DOHH2 (cell line): ENCODE measurements around the gene CHCHD6.

Experiments used
- H3F3A ChIP-seq: fragments of 200-600 bp; sonication (generic), shearing (Covaris generic); 2 replicates; pipeline ENCODE4 v1.6.0; 2016; ENCODE audit warnings: antibody characterized with exemption, mild to moderate bottlenecking; ENCODE audit not compliant: control insufficient read depth, insufficient read depth
- H3K27ac ChIP-seq: fragments of 200-600 bp; sonication (generic); 2 replicates; pipeline ENCODE4 v1.5.1; 2014; ENCODE audit warnings: low read depth, mild to moderate bottlenecking, low read length, moderate library complexity
- H3K27me3 ChIP-seq: fragments of 200-600 bp; sonication (generic); 2 replicates; pipeline ENCODE4 v1.6.1; 2014; ENCODE audit warnings: mild to moderate bottlenecking, low read length, mixed read lengths; ENCODE audit not compliant: control insufficient read depth
- H3K36me3 ChIP-seq: fragments of 200-600 bp; sonication (generic); 2 replicates; pipeline ENCODE4 v1.6.1; 2014; ENCODE audit warnings: mild to moderate bottlenecking, low read length, moderate library complexity, mixed read lengths; ENCODE audit not compliant: control insufficient read depth
- H3K4me1 ChIP-seq: fragments of 200-600 bp; sonication (generic); 2 replicates; pipeline ENCODE4 v1.6.1; 2014; ENCODE audit warnings: mild to moderate bottlenecking, low read length, mixed read lengths; ENCODE audit not compliant: control insufficient read depth
- H3K4me2 ChIP-seq: fragments of 200-600 bp; sonication (generic); 2 replicates; pipeline ENCODE4 v1.6.0; 2014; ENCODE audit warnings: mild to moderate bottlenecking, low read length, moderate library complexity
- H3K4me3 ChIP-seq: fragments of 200-600 bp; sonication (generic); 2 replicates; pipeline ENCODE4 v1.5.1; 2014; ENCODE audit warnings: mild to moderate bottlenecking, low read length, mixed read lengths
- H3K79me2 ChIP-seq: fragments of 200-600 bp; sonication (generic); 2 replicates; pipeline ENCODE4 v1.6.1; 2014; ENCODE audit warnings: mild to moderate bottlenecking, low read length, mixed read lengths; ENCODE audit not compliant: control insufficient read depth
- H3K9me2 ChIP-seq: fragments of 200-600 bp; sonication (generic); replicated peaks from 2 replicates; pipeline ENCODE4 v1.6.1; 2014; ENCODE audit warnings: mild to moderate bottlenecking, low read length, mixed read lengths; ENCODE audit not compliant: control insufficient read depth
- H3K9me3 ChIP-seq: fragments of 200-600 bp; sonication (generic); 2 replicates; pipeline ENCODE4 v1.6.1; 2014; ENCODE audit warnings: antibody characterized with exemption, low read length, mixed read lengths; ENCODE audit not compliant: control insufficient read depth, insufficient read depth
- H4K20me1 ChIP-seq: fragments of 200-600 bp; sonication (generic); 2 replicates; pipeline ENCODE4 v1.6.0; 2014; ENCODE audit warnings: low read depth, mild to moderate bottlenecking, antibody characterized with exemption, low read length, moderate library complexity; ENCODE audit not compliant: control insufficient read depth, insufficient read depth
- CTCF ChIP-seq: fragments of 200-600 bp; sonication (generic); IDR thresholded peaks from one replicate; pipeline ENCODE4 v1.5.1; 2014; ENCODE audit warnings: antibody characterized with exemption, mild to moderate bottlenecking, low read depth, low read length; ENCODE audit not compliant: poor library complexity, severe bottlenecking
- EZH2phosphoT487 ChIP-seq: fragments of 200-600 bp; sonication (generic); IDR thresholded peaks from 2 replicates; pipeline ENCODE4 v1.6.1; 2017; ENCODE audit warnings: borderline replicate concordance, mild to moderate bottlenecking, antibody characterized with exemption, low read length, moderate library complexity, mixed read lengths

Gene CHCHD6

DNA sequence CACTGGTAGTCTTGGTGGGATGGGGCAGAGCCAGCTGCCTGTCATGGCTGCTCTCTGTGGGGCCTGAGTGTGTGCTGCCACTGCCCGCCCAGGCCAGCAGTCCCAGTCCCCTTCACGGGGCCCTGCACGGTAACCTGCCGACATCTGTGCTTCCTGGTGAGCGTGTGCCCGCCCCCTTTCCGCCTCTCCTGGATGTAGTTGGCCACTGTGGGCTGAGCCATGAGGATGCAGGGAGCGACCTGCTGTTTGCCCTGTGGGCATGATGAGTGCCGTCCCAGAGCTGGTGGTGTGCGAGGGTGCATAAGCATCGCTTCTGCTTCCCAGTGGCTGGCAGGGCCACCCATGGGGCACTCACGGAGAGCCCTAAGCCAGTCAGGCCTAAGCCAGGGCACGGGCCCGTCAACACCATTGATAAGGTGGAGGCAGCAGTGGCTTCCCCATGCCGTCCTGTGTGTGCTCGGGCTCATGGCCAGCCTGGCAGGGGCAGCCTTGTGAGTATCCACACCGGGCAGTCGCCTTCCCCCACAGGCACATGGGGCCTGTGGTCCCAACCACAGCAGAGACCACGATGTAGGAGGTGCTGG is 293.5 kb downstream of the CHCHD6 start:
- Histone ChIP-seq H3K27me3 (no peaks in the 10 kb centered on the region), H3F3A (no peaks in the 10 kb centered on the region), H4K20me1 (no peaks in the 10 kb centered on the region), H3K4me3 (no peak overlapping the region), H3K9me3 (no peaks in the 10 kb centered on the region), H3K4me1 (peaks cover 13% of the 10 kb centered on the region), H3K36me3 (no peaks in the 10 kb centered on the region), H3K27ac (no peak overlapping the region), H3K79me2 (no peaks in the 10 kb centered on the region), H3K9me2 (no peaks in the 10 kb centered on the region), H3K4me2 (no peak overlapping the region)
- TF ChIP-seq CTCF, result no peak
- no peak for TF ChIP-seq EZH2phosphoT487

DNA sequence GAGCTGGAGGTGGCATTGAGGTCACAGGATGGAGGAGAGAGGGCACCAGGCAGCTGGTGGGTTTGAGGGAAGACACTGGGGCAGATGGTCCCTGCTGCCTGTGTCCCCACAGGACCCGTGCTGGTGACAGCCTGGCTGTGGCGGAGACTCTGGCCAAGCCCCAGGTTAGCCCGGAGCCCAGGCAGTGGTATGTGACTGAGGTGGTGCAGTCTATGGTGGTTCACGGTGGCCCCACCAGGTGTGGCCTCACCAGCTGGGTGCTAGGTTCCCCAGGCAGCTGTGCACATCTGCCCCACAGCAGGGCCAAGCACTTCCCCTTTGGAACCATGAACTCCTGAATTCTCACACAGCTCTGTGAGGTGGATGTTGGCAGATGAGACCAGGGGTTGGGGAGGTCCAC is 294.3 kb downstream of the CHCHD6 start:
- TF ChIP-seq EZH2phosphoT487, result no peak
- TF ChIP-seq CTCF, result no peak
- no peaks in the 10 kb centered on the region for H3K79me2 ChIP-seq
- H3F3A ChIP-seq, result no peaks in the 10 kb centered on the region
- H3K27me3 ChIP-seq, result no peaks in the 10 kb centered on the region
- H4K20me1 ChIP-seq, result no peaks in the 10 kb centered on the region
- H3K4me2 ChIP-seq, result no peak overlapping the region
- no peak overlapping the region for H3K4me3 ChIP-seq
- H3K9me3 ChIP-seq, result no peaks in the 10 kb centered on the region
- H3K36me3 ChIP-seq, result no peaks in the 10 kb centered on the region
- H3K4me1 ChIP-seq, result peaks cover 13% of the 10 kb centered on the region
- no peaks in the 10 kb centered on the region for H3K9me2 ChIP-seq
- no peak overlapping the region for H3K27ac ChIP-seq

DNA sequence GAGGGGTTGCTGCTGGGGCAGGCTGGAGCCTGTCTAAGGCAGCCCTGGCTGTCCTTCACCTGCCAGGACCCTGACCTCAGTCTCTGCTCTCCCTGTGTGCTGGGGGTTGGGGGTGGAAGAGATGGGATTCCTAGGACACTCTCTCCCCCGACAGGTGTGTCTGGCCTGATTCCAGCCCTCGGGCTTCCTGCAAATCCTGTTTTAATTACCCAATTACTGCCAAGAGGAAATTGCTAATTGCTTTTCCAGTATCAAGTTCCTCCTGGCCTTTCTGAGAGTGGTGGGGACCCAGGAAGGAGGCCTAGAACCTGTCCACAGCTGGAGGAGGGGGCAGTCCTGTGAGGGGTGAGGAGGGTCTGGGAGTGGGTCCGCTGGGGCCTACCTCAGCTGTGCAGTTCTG is 294.7 kb downstream of the CHCHD6 start:
- TF ChIP-seq CTCF (no peak), EZH2phosphoT487 (no peak)
- Histone ChIP-seq H3K9me2 (no peaks in the 10 kb centered on the region), H3K4me3 (no peak overlapping the region), H3K4me2 (no peak overlapping the region), H3K36me3 (no peaks in the 10 kb centered on the region), H3K79me2 (no peaks in the 10 kb centered on the region), H3K9me3 (no peaks in the 10 kb centered on the region), H4K20me1 (no peaks in the 10 kb centered on the region), H3K27ac (no peak overlapping the region), H3K4me1 (peaks cover 13% of the 10 kb centered on the region), H3K27me3 (no peaks in the 10 kb centered on the region), H3F3A (no peaks in the 10 kb centered on the region)
